ENCODE data around the gene MYLK. TPM values are rescaled to one million over a fixed set of nuclear protein-coding genes. Genes with fewer than 3 reads are reported as not detected.

MYLK gene
- total and polyA plus RNA-seq, 5 donors from 2014 or later: 0.07 to 2.9 (median 0.20) TPM; not detected in 1

DNA sequence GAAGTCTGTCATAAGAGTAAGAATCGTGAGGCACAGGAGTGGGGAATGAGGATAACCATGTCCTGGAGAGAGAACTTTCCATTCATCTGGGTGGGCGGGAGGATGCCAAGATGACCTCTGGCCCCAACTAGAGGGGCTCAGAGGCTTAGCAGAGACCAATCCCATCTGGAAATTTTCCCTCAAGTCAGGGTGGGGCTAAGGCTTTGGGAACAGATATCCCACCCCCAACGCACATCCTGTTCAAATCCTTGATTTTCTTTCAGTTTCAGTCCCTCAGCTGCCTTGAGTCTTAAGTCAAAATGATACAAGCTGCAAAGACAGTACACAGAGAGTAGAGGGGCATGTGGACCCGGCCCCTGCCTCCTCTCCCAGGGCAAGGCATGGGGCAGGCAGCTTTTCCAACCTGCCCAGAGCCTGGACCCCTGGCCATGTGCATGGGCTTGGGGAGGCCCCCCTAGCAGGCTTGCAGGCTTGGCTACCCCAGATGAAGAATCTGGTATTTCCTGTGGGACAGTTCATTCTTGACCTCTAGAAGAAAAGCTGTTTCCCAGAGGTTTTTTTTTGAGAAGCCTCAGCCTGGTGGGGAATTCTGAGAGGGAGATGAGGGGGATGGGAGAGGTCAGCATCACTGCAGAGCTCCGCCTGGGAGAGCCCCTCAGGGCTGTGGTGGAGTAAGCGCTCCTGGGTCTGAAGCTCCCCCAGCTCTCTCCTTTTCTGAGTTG lies 189.6 kb downstream of the MYLK start:
- Mint-ChIP-seq H3K4me3 (no peak overlapping the region), H3K9me3 (no peaks in the 10 kb centered on the region), H3K27ac (no peak overlapping the region), H3K36me3 (no peaks in the 10 kb centered on the region), H3K27me3 (peaks cover 5% of the 10 kb centered on the region), H3K4me1 (no peaks in the 10 kb centered on the region)
- Histone ChIP-seq H3K4me1 (ENCODE audit: control insufficient read depth, insufficient read depth, low read length, poor library complexity, severe bottlenecking) (no peaks in the 10 kb centered on the region), H3K9me3 (ENCODE audit: control insufficient read depth in 2 of 2, low read length in 2 of 2) (no peaks in the 10 kb centered on the region), H3K27me3 (ENCODE audit: control insufficient read depth, insufficient read depth, low read length) (no peaks in the 10 kb centered on the region), H3K36me3 (ENCODE audit: control insufficient read depth, insufficient read depth, low read length) (no peaks in the 10 kb centered on the region), H3K27ac (ENCODE audit: insufficient read depth, low read length, poor library complexity, severe bottlenecking) (no peak overlapping the region), H3K4me3 (ENCODE audit: low read depth, low read length) (no peak overlapping the region)
- no peak for DNase-seq
- no peak for ATAC-seq (ENCODE audit: low read depth in 2 of 2)

GRCh38 chr3:123693584-123694190 lies 190.4 kb downstream of the MYLK start:
- DNase-seq: no peak
- Histone ChIP-seq H3K27me3 (ENCODE audit: control insufficient read depth, insufficient read depth, low read length) (no peaks in the 10 kb centered on the region), H3K9me3 (ENCODE audit: control insufficient read depth in 2 of 2, low read length in 2 of 2) (no peaks in the 10 kb centered on the region), H3K36me3 (ENCODE audit: control insufficient read depth, insufficient read depth, low read length) (no peaks in the 10 kb centered on the region), H3K27ac (ENCODE audit: insufficient read depth, low read length, poor library complexity, severe bottlenecking) (no peak overlapping the region), H3K4me1 (ENCODE audit: control insufficient read depth, insufficient read depth, low read length, poor library complexity, severe bottlenecking) (no peaks in the 10 kb centered on the region), H3K4me3 (ENCODE audit: low read depth, low read length) (no peak overlapping the region)
- Mint-ChIP-seq H3K4me1 (no peaks in the 10 kb centered on the region), H3K9me3 (no peaks in the 10 kb centered on the region), H3K27ac (no peak overlapping the region), H3K4me3 (no peak overlapping the region), H3K27me3 (peaks cover 6% of the 10 kb centered on the region), H3K36me3 (no peaks in the 10 kb centered on the region)
- no peak for ATAC-seq (ENCODE audit: low read depth in 2 of 2)

GRCh38 chr3:123692671-123693070 lies 191.5 kb downstream of the MYLK start:
- H3K4me3 Mint-ChIP-seq: no peak overlapping the region
- ATAC-seq (ENCODE audit: low read depth in 2 of 2) (no peak), DNase-seq (no peak)
- Histone ChIP-seq H3K9me3 (ENCODE audit: control insufficient read depth in 2 of 2, low read length in 2 of 2) (no peaks in the 10 kb centered on the region), H3K27me3 (ENCODE audit: control insufficient read depth, insufficient read depth, low read length) (no peaks in the 10 kb centered on the region), H3K36me3 (ENCODE audit: control insufficient read depth, insufficient read depth, low read length) (no peaks in the 10 kb centered on the region), H3K4me1 (ENCODE audit: control insufficient read depth, insufficient read depth, low read length, poor library complexity, severe bottlenecking) (no peaks in the 10 kb centered on the region), H3K27ac (ENCODE audit: insufficient read depth, low read length, poor library complexity, severe bottlenecking) (no peak overlapping the region), H3K4me3 (ENCODE audit: low read depth, low read length) (no peak overlapping the region)
- no peak overlapping the region for H3K27ac Mint-ChIP-seq
- no peaks in the 10 kb centered on the region for H3K36me3 Mint-ChIP-seq
- no peaks in the 10 kb centered on the region for H3K4me1 Mint-ChIP-seq
- no peaks in the 10 kb centered on the region for H3K9me3 Mint-ChIP-seq
- peaks cover 10% of the 10 kb centered on the region for H3K27me3 Mint-ChIP-seq

DNA sequence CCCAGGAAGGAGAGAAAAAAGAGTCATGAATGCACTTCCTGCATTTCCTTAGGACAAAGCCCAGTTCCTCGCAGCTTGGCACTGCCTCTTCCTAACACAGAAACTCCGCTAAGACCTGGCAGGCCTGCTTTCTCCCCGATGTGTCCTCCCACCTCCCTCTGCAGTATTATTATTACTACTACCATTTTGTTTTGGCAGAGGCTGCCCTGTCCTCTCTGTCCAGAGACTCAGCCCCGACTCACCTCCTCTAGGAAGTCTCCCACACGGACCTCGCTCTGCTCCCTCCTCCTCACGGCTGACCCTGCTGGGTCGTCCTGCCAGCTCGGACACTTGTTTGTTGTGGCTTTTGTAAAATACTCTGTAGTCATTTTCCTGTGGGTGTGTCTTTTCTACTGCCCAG lies 192.1 kb downstream of the MYLK start:
- no peak for ATAC-seq (ENCODE audit: low read depth in 2 of 2)
- H3K9me3 Mint-ChIP-seq: no peaks in the 10 kb centered on the region
- H3K4me1 Mint-ChIP-seq: no peaks in the 10 kb centered on the region
- DNase-seq: no peak
- no peaks in the 10 kb centered on the region for H3K27me3 ChIP-seq (ENCODE audit: control insufficient read depth, insufficient read depth, low read length)
- H3K4me3 Mint-ChIP-seq: no peak overlapping the region
- no peaks in the 10 kb centered on the region for H3K36me3 ChIP-seq (ENCODE audit: control insufficient read depth, insufficient read depth, low read length)
- no peaks in the 10 kb centered on the region for H3K4me1 ChIP-seq (ENCODE audit: control insufficient read depth, insufficient read depth, low read length, poor library complexity, severe bottlenecking)
- peak overlapping the region in 1 of 3 donors; percentile 12 for H3K27ac Mint-ChIP-seq
- H3K27me3 Mint-ChIP-seq: peaks cover 10% of the 10 kb centered on the region
- no peak overlapping the region for H3K27ac ChIP-seq (ENCODE audit: insufficient read depth, low read length, poor library complexity, severe bottlenecking)
- no peaks in the 10 kb centered on the region for H3K9me3 ChIP-seq (ENCODE audit: control insufficient read depth in 2 of 2, low read length in 2 of 2)
- H3K36me3 Mint-ChIP-seq: no peaks in the 10 kb centered on the region
- H3K4me3 ChIP-seq (ENCODE audit: low read depth, low read length): no peak overlapping the region

DNA sequence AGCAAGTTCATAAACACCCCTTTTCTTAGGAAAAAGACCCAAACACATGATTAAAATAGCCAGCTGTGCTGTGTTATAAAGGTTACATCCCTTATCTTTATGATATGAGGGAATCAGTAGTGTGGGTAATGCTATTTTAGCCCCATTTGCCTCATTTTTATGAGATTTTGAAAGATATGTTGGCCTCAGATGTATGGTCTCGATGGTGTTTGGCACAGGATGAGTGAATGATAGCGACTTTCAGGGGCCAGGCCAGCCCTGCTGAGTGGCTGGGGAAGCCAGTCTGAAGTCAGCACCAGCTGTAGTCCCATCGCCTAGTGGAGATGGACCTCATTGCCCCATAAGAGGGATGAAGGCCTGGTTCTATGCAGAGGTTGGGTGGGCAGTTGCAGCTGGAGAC lies 194.3 kb downstream of the MYLK start:
- no peak overlapping the region for H3K27ac ChIP-seq (ENCODE audit: insufficient read depth, low read length, poor library complexity, severe bottlenecking)
- peaks cover 10% of the 10 kb centered on the region for H3K27me3 Mint-ChIP-seq
- no peaks in the 10 kb centered on the region for H3K9me3 Mint-ChIP-seq
- H3K4me1 ChIP-seq (ENCODE audit: control insufficient read depth, insufficient read depth, low read length, poor library complexity, severe bottlenecking): no peaks in the 10 kb centered on the region
- no peak overlapping the region for H3K4me3 ChIP-seq (ENCODE audit: low read depth, low read length)
- ATAC-seq (ENCODE audit: low read depth in 2 of 2) (no peak), DNase-seq (no peak)
- H3K27ac Mint-ChIP-seq: no peak overlapping the region
- H3K4me1 Mint-ChIP-seq: no peaks in the 10 kb centered on the region
- no peak overlapping the region for H3K4me3 Mint-ChIP-seq
- H3K36me3 Mint-ChIP-seq: no peaks in the 10 kb centered on the region
- H3K27me3 ChIP-seq (ENCODE audit: control insufficient read depth, insufficient read depth, low read length): no peaks in the 10 kb centered on the region
- H3K36me3 ChIP-seq (ENCODE audit: control insufficient read depth, insufficient read depth, low read length): no peaks in the 10 kb centered on the region
- no peaks in the 10 kb centered on the region for H3K9me3 ChIP-seq (ENCODE audit: control insufficient read depth in 2 of 2, low read length in 2 of 2)

- Mint-ChIP-seq H3K9me3 (no peaks in the 10 kb centered on the region), H3K4me3 (peak overlapping the region in 1 of 4 donors; percentile 1), H3K4me1 (no peaks in the 10 kb centered on the region), H3K27ac (peak overlapping the region in 1 of 3 donors; percentile 15), H3K36me3 (no peaks in the 10 kb centered on the region), H3K27me3 (peaks cover 14% of the 10 kb centered on the region)
- no peaks in the 10 kb centered on the region for H3K9me3 ChIP-seq (ENCODE audit: control insufficient read depth in 2 of 2, low read length in 2 of 2)
- H3K36me3 ChIP-seq (ENCODE audit: control insufficient read depth, insufficient read depth, low read length): no peaks in the 10 kb centered on the region
- ATAC-seq (ENCODE audit: low read depth in 2 of 2) (no peak), DNase-seq (no peak)
- no peak overlapping the region for H3K27ac ChIP-seq (ENCODE audit: insufficient read depth, low read length, poor library complexity, severe bottlenecking)
- no peaks in the 10 kb centered on the region for H3K4me1 ChIP-seq (ENCODE audit: control insufficient read depth, insufficient read depth, low read length, poor library complexity, severe bottlenecking)
- no peak overlapping the region for H3K4me3 ChIP-seq (ENCODE audit: low read depth, low read length)
- H3K27me3 ChIP-seq (ENCODE audit: control insufficient read depth, insufficient read depth, low read length): no peaks in the 10 kb centered on the region
Observed at GRCh38 chr3:123688241-123688747, 195.8 kb downstream of the MYLK start.

GRCh38 chr3:123687286-123687685 lies 196.8 kb downstream of the MYLK start:
- Histone ChIP-seq H3K4me3 (ENCODE audit: low read depth, low read length) (no peak overlapping the region), H3K27me3 (ENCODE audit: control insufficient read depth, insufficient read depth, low read length) (no peaks in the 10 kb centered on the region), H3K36me3 (ENCODE audit: control insufficient read depth, insufficient read depth, low read length) (no peaks in the 10 kb centered on the region), H3K4me1 (ENCODE audit: control insufficient read depth, insufficient read depth, low read length, poor library complexity, severe bottlenecking) (no peaks in the 10 kb centered on the region), H3K9me3 (ENCODE audit: control insufficient read depth in 2 of 2, low read length in 2 of 2) (no peaks in the 10 kb centered on the region), H3K27ac (ENCODE audit: insufficient read depth, low read length, poor library complexity, severe bottlenecking) (no peak overlapping the region)
- H3K27ac Mint-ChIP-seq: no peak overlapping the region
- H3K4me1 Mint-ChIP-seq: no peaks in the 10 kb centered on the region
- H3K27me3 Mint-ChIP-seq: peaks cover 14% of the 10 kb centered on the region
- no peak for ATAC-seq (ENCODE audit: low read depth in 2 of 2)
- no peaks in the 10 kb centered on the region for H3K36me3 Mint-ChIP-seq
- no peak overlapping the region for H3K4me3 Mint-ChIP-seq
- no peak for DNase-seq
- no peaks in the 10 kb centered on the region for H3K9me3 Mint-ChIP-seq

DNA sequence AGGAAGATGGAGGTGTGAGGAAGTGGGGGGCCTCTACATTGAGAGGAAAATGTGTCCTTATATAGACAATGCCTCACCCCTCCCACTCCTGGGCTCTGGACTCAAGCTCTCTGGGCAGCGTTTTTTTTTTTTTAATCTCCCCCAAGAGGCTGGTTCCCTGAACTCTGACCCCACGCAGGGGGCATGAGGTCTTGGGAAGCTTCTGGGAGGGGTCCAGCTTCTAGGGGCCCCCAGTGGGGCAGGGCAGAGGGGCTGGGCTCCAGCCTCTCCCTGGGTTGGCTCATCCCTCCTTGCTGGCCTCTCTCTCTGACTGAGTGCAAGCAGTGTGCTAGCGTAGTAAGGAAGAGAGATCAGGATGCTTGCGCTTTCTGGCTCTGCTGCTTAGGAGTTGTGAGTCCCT lies 197.9 kb downstream of the MYLK start:
- Mint-ChIP-seq H3K27me3 (peaks cover 14% of the 10 kb centered on the region), H3K36me3 (no peaks in the 10 kb centered on the region), H3K4me1 (no peaks in the 10 kb centered on the region), H3K4me3 (no peak overlapping the region), H3K9me3 (no peaks in the 10 kb centered on the region), H3K27ac (peak overlapping the region in 1 of 3 donors; percentile 35)
- no peaks in the 10 kb centered on the region for H3K27me3 ChIP-seq (ENCODE audit: control insufficient read depth, insufficient read depth, low read length)
- H3K9me3 ChIP-seq (ENCODE audit: control insufficient read depth in 2 of 2, low read length in 2 of 2): no peaks in the 10 kb centered on the region
- DNase-seq: no peak
- no peak overlapping the region for H3K27ac ChIP-seq (ENCODE audit: insufficient read depth, low read length, poor library complexity, severe bottlenecking)
- H3K4me3 ChIP-seq (ENCODE audit: low read depth, low read length): no peak overlapping the region
- ATAC-seq (ENCODE audit: low read depth in 2 of 2): no peak
- H3K36me3 ChIP-seq (ENCODE audit: control insufficient read depth, insufficient read depth, low read length): no peaks in the 10 kb centered on the region
- no peaks in the 10 kb centered on the region for H3K4me1 ChIP-seq (ENCODE audit: control insufficient read depth, insufficient read depth, low read length, poor library complexity, severe bottlenecking)
